Measurements from ENCODE around the gene TULP4.
"Not testable (repeated sequence)": the region's sequence is repeated elsewhere in the genome, so short reads cannot be mapped to it uniquely, and the experiment has no call there.

The TULP4 gene

GRCh38 chr6:158366363-158366762, 54.1 kb downstream of the TULP4 start:
- no peak for DNase-seq

DNA sequence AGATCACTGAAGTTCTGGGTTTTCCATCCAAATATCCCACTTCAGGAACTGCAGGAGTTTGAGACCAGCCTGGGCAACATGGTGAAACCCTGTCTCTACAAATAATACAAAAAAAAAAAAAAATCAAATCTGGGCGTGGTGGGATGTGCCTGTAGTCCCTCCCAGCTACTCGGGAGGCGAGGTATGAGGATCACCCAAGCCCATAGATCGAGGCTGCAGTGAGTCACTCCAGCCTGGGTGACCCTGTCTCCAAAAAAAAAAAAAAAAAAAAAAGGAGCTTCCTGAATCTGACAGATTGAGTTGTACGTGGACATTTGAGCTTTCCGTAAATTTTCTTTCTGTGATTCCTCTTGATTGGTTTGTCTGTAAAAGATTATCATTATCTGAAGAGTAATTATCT, 55.6 kb downstream of the TULP4 start:
- DNase-seq = no peak

- DNase-seq = no peak
Measured at GRCh38 chr6:158369241-158369640, 57.0 kb downstream of the TULP4 start.

- no peak for DNase-seq
Measured at GRCh38 chr6:158370805-158371204, 58.5 kb downstream of the TULP4 start.

DNA sequence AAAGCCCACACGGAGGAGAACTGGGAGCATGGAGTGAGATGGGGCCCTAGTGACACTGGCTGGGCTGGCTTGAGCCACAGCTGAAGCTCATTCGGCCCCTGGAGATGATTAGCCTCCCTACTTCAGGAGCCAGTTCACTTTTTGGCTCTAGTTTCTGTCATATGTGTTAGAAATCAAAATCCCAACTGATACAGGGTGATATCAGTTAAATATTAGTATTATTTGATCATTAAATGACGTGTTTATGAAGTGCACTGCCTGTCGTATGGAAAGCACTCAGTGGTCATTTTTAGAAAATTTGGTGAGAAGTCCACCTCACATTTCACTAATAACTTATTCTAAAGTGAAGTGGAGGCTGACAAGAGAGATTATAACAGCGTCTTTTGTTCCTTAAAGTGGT, 59.0 kb downstream of the TULP4 start:
- no peak for DNase-seq

GRCh38 chr6:158372574-158372973, 60.3 kb downstream of the TULP4 start:
- no peak for DNase-seq

GRCh38 chr6:158373214-158373613, 60.9 kb downstream of the TULP4 start:
- no peak for DNase-seq

DNA sequence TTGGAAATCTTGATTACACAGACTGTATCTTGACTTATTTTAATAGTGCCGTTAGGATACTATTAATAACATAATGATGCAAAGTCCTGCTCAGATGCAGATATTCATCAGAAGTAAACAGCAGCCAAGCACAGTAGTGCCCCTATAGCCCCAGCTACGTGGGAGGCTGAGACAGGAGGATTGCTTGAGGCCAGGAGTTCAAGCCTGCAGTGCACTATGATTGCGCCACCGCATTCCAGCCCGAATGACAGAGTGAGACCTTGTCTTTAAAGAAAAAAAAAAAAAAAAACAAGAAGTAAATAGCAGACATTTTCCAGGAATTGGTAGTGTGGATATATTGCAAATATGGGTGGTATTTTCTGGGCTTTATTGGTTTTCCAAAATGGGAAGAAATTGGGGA, 61.8 kb downstream of the TULP4 start:
- DNase-seq = no peak

DNA sequence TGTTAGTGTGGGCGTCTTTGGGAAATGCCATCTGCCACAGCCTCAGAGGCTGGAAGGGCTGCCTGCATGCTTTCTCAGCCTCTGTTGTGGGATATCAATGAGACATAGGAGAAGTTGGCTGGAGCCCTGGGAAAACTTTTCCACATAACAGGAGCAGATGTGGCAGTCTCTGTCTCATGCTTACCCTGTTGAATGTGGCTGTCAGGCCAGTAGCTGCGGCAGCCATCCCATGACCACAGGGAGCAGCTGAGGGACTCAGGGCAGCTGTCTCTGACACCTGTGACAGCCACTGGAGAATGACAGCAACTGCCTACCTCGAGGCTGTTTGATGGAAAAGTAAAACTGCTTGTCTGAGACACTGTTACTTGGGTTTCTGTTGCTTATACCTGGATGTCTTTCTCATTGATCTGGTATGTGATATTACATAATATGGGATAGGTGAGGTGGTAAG, 64.4 kb downstream of the TULP4 start:
- DNase-seq = no peak

- DNase-seq = no peak
Measured at GRCh38 chr6:158377860-158378259, 65.6 kb downstream of the TULP4 start.

DNA sequence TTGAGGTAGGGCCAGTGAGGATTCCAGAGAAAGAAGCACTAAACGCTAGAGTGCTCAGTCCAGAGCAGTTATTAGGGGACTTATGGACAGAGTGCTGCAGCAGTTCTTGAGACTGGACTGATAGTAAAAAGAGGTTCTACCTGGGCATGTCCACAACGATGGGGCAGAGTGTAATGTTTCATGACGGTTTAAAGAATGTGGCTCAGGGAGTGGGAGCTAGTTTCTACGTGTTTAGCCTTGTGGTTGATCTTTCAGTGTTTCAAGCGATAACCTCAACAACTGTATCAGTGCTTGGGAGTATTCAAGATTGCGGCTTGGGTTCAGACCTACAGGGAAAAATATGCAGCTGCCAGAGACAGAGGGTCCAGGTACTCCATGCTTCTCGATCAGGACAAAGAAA, 67.1 kb downstream of the TULP4 start:
- DNase-seq = no peak

- DNase-seq = no peak
Measured at GRCh38 chr6:158381214-158381613, 68.9 kb downstream of the TULP4 start.

DNA sequence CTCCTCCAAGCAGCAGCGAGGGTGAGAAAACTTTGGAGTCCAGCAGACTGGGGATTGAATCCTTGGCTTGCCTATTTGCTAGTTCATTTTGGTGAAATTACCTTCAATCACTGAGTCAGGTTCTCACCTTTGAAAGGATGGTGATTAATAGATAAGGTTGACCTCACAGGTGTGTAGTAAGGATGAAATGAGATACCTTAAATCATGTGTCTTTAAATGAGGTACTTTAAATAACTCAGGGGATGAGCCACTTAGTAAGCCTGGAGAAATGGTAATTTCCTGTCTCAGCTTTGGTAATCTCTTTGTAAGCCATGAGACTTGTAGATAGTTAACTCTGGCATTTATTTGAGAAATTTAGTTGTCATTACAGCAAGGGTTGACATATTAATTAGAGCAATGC, 70.2 kb downstream of the TULP4 start:
- DNase-seq = no peak

GRCh38 chr6:158383057-158383456, 70.8 kb downstream of the TULP4 start:
- DNase-seq = no peak

- no peak for DNase-seq
Measured at GRCh38 chr6:158383542-158383941, 71.3 kb downstream of the TULP4 start.

DNA sequence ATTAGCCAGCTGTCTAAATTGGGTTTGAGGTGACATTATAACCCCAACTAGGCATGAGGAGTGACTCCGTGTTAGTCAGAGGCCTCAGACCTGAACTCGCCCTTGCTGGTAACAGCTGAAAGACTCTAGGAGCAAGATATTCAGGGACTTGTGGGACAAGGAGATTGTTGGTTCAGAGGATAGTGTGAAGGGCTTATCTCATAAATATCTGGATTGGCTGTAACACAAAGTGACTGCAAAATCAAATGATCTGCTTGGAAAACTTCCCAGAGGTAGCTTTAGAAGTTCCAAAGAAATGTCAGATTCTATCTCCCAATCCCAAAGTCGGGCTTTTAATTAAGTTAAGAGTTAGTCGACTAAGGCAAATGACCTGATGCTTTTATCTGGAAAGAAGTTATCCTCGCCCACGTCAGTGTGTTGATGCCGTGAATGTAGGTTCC, 72.4 kb downstream of the TULP4 start:
- no peak for DNase-seq

GRCh38 chr6:158387036-158387435, 74.8 kb downstream of the TULP4 start:
- no peak for DNase-seq

GRCh38 chr6:158387578-158387977, 75.3 kb downstream of the TULP4 start:
- DNase-seq = no peak

DNA sequence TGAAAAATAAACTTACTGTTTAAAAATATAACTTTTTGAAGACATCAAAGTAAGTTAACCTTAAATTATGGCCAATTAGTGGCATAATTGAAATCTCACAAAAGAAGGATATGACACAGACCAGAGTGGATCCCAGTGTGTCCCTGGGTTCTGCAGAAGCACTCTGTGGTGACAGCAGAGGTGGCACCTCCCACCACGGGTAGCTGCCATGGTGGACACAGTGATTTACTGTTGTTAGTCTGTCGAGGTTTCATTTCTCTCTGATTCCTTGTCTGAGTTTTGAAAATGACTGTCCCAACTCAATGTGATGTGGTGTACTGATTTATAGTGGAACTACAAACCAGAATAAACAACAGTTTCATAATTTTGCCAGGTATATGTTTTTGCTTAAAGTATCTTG, 76.5 kb downstream of the TULP4 start:
- DNase-seq = no peak

- DNase-seq = no peak
Measured at GRCh38 chr6:158389193-158389919, 77.1 kb downstream of the TULP4 start.

- DNase-seq = no peak
Measured at GRCh38 chr6:158391276-158391675, 79.0 kb downstream of the TULP4 start.

DNA sequence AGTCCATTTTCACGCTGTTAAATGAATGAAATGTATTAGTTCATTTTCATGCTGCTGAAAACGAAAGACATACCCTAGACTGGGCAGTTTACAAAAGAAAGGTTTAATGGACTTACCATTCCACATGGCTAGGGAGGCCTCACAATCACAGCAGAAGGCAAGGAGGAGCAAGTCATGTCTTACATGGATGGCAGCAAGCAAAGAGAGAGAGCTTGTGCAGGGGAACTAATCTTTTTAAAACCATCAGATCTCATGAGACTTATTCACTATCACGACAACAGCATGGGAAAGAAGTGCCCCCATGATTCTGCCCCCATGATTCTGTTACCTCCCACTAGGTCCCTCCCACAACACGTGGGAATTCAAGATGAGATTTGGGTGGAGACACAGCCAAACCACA, 79.7 kb downstream of the TULP4 start:
- not testable (repeated sequence) for DNase-seq

DNA sequence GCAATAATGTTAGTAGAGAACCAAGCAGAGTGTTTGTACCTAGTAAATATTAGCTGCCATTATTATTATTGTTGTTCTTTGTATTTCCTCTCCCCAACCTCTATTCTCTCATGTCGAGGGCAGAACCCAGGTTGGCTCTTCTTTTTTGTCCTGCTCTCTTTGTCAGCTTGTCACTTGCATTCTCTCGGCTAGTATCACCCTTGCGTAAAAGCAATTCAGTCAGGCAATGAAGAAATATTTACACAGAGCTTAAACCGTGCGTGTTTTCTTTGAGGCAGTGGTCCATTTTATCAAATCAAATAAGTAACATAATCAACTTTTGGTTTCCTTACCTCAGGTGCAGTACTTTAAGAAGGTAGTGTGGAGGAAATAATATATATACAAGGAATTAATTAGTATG, 83.9 kb downstream of the TULP4 start:
- DNase-seq = no peak

DNA sequence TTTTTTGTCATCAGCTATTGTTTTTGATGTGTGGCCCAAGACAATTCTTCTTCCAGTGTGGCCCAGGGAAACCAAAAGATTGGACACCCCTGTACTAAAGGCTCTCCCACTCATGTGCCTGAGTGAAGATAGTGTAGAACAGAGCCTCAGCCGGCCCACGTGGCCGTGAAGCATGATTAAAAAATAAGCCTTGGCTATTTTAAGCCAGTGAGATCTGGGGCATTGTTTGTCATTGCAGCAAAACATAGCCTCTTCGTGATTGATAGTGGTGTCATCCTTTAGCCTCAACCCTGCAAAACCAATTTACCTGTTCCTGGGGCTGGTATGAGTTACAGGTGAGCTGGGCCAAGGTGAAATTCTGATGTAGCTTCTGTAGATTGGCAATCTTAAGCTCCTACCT, 85.3 kb downstream of the TULP4 start:
- DNase-seq = no peak
